ENCODE results near the gene PTGR1. TPM values are rescaled to one million over a fixed set of nuclear protein-coding genes. Genes with fewer than 3 reads are reported as not detected.

The PTGR1 gene
- total RNA-seq, 1 donor from 2014 or later: 1.3 TPM

- intact Hi-C loops (cut with micrococcal nuclease): loop anchor here (5.0 kb wide), 1 partner anchor 727 kb away; no protein-coding TSS in a partner anchor
- Mint-ChIP-seq H3K36me3 (ENCODE audit: low read depth) (no peaks in the 10 kb centered on the region), H3K27me3 (ENCODE audit: insufficient read depth) (peaks cover 1% of the 10 kb centered on the region), H3K9me3 (peaks cover 17% of the 10 kb centered on the region), H3K4me1 (ENCODE audit: low read depth) (no peaks in the 10 kb centered on the region), H3K27ac (no peak overlapping the region), H3K4me3 (no peak overlapping the region)
- no peak for DNase-seq (ENCODE audit: low spot score)
Observed at GRCh38 chr9:111514967-111515366, 84.5 kb downstream of the PTGR1 start.

Other genes starting within 250 kb of the PTGR1 start
- 98.9 and 110 TPM in 2 replicates for gene ECPAS, start 115.3 kb downstream of the PTGR1 start, total RNA-seq
- 2.4 and 3.5 TPM in 2 replicates for gene ZNF483, start 74.5 kb downstream of the PTGR1 start, total RNA-seq
- gene DNAJC25, start 31.7 kb upstream of the PTGR1 start, total RNA-seq: 5.8 and 6.1 TPM in 2 replicates
- gene GNG10, start 62.0 kb upstream of the PTGR1 start, total RNA-seq: 30.7 and 35.4 TPM in 2 replicates
- not detected in 2 replicates for gene SHOC1, start 195.3 kb upstream of the PTGR1 start, total RNA-seq